Mesenteric fat pad (tissue), 1 donor: ENCODE data around the gene TEDC2. TPM values are rescaled to one million over a fixed set of nuclear protein-coding genes. Genes with fewer than 3 reads are reported as not detected.
A peak's percentile ranks its signal among the peaks of the same experiment; 100 is the strongest.

Source experiments
- DNase-seq: peaks from one replicate; pipeline ENCODE4 v3.0.0-alpha.2; 2020; ENCODE audit warnings: low spot score
- total RNA-seq: library from RNA; stranded (reverse); fragmentation: NEBNext Ultra II Directional; extraction: Animal tissue kit (Norgen Biotek cat#: 25700); gene quantifications from one replicate; pipeline ENCODE4 v1.2.1, GENCODE V29; 2021
- donor health status: DM: yes; HTN: yes; CAD: no.

Gene TEDC2
- total RNA-seq, 1 donor from 2014 or later, result not detected

DNA sequence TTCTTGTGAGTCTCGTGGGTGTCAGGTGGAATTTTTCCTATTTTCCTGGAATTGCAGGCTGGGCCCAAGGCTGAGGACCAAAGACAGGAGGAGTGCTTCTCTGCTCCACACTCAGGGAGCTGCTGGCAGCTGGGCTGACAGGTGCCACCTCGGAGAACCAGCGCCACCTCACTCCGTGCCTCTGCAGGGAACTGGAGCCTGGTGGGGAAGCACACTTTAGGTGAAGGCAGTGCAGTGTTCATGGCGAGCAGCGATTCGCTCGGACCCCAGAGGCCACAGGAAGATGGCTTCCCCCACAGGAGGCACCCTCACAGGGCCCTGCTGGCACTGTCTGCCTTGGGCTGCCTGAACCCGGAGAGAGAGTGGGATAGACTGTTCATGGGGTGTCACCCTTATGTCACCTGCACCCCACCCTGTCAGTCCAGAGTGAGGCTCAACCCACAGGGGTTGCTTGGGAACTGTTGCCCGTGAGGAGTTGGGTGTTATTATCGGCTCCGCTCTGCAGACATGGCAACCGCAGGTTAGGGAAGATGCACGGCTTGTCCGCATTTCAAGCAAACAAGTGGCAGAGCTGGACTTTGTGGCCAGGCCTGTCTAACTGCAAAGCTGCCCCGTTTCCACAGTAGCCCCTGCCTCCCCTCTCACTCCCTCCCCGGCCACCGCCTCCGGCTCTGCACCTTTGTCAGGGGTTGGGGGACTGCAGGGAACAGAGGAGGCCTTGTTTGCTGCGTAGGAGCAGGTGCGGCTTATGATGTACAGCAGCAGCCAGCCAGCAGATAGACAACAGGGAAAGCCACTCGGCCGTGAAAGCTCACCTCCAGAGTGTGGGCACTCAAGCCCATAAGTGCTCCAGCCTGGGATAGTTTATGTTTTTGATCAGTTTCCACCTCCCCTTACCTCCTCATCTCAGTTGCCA lies 30.5 kb downstream of the TEDC2 start:
- DNase-seq, result no peak

DNA sequence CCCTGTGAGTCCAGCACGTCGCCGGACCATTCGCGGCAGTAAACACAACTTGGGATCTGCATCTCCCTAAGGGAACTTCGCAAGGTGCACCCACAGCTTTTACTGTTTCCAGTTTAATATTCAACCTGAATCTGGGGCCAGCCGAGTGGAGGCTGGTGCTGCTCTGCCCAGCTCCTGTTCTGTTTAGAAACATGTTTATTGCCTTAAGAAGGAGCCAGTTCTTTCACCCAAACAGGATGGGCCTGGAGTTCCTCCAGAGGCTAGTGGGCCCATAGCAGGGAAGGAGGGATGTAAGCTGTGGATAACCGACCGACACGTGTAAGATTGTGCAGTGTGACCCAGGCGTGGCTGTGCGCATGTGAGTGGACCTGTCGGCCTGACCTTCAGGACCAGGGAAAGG lies 32.4 kb downstream of the TEDC2 start:
- DNase-seq, result no peak

- DNase-seq, result no peak
Observed at GRCh38 chr16:2493605-2494004, 33.7 kb downstream of the TEDC2 start.

DNA sequence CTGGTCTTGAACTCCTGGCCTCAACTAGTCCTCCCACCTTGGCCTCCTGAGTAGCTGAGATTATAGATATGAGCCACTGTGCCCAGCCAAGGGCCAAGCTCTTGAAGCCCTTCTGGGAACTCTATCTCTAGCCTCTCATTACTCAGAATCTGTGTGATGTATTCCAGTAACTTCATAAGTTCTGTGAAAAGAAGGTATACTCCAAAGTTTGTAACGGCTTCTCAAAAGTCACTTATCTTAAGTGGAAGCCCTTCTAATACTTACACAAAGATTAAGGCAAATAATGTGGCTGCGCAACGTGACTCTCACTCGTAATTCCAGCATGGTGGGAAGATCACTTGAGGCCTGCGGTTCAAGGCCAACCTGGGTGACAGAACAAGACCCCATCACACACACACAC lies 34.7 kb downstream of the TEDC2 start:
- no peak for DNase-seq

GRCh38 chr16:2495041-2495440 lies 35.1 kb downstream of the TEDC2 start:
- DNase-seq, result no peak

DNA sequence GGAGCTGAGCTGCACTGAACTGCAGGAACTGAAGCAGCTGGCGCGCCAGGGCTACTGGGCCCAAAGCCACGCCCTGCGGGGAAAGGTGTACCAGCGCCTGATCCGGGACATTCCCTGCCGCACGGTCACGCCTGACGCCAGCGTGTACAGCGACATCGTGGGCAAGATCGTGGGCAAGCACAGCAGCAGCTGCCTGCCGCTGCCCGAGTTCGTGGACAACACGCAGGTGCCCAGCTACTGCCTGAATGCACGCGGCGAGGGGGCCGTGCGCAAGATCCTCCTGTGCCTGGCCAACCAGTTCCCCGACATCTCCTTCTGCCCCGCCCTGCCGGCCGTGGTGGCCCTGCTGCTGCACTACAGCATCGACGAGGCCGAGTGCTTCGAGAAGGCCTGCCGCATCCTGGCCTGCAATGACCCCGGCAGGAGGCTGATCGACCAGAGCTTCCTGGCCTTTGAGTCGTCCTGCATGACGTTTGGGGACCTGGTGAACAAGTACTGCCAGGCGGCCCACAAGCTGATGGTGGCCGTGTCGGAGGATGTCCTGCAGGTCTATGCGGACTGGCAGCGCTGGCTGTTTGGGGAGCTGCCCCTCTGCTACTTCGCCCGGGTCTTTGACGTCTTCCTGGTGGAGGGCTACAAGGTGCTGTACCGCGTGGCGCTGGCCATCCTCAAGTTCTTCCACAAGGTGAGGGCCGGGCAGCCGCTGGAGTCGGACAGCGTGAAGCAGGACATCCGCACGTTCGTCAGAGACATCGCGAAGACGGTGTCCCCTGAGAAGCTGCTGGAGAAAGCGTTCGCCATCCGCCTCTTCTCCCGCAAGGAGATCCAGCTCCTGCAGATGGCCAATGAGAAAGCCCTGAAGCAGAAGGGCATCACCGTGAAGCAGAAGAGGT lies 36.6 kb downstream of the TEDC2 start:
- DNase-seq, result no peak

- no peak for DNase-seq
Observed at GRCh38 chr16:2497116-2497630, 37.3 kb downstream of the TEDC2 start.

GRCh38 chr16:2497695-2498484 lies 38.0 kb downstream of the TEDC2 start:
- DNase-seq, result no peak

DNA sequence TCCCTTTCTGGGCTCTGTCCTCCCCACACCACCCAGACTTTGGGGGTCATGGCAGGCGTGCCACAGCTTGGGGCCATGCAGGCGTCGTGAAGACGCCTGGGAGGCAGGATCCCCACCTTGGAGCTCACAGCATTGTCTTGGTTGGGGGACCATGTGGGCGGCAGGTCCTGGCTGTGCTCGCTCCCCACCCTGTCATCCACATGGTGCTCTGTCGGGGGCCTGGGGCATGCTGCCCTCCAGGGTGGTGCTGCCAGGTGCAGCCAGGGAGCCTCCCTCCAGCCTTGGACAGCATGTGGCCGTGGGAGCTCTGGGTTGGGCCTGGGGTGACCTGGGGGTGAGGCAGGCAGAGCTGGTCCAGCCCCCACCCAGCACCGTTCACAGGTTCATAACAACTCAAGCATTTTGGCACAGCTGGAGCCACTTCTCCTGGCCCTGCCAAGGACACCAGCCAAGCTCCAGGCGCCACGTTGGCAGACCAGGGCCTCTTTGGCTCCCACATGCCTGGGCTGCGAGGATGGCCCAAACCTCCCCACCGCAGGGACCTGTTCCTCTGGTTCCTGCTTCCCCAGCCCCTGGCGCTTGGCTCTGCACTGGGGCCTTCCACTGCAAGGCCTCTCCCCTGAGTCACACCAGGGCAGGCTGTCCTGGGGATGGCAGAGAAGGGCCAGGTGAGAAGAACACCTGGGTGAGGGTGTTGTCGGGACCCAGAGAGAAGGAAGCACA lies 38.8 kb downstream of the TEDC2 start:
- DNase-seq, result no peak

DNA sequence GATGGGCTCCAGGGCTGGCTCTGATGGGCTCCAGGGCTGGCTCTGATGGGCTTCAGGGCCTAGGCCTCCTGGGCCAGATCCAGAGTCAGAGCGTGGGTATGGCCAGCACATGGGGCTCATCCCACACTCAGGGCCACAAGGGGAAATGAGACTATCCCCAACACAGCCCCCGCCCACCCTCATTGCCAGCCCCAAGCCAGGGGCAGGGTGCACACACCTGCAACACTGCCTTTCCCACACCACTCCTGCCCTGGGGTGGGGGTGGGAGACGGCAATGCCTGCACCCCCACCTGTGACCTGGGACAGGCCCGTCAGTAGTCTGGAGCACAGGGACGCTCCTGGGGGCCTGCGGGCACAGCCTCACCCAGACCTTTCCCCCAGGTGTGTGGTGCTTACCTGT lies 39.5 kb downstream of the TEDC2 start:
- DNase-seq, result no peak

DNA sequence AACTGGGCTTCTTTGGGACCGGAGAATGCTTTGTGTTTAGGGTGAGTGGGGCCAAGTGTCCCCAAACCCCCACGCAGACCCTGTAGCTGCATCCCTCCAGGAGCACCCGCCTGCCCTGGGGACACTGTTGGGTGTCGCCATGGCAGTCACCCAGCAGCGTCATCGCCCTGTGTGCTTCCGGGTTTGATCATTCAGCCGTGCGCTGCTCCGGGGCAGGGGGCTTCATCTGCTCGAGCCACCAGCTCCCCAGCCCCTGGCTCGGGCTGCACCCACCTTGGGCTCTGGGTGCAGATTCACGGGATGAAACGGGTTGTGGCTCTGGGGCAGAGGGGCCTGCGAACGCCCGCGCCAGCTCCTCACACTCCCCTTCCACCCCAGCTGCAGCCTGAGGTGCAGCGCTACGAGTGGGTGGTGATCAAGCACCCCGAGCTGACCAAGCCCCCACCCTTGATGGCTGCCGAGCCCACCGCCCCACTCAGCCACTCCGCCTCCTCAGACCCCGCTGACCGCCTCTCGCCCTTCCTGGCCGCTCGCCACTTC lies 40.1 kb downstream of the TEDC2 start:
- no peak for DNase-seq

DNA sequence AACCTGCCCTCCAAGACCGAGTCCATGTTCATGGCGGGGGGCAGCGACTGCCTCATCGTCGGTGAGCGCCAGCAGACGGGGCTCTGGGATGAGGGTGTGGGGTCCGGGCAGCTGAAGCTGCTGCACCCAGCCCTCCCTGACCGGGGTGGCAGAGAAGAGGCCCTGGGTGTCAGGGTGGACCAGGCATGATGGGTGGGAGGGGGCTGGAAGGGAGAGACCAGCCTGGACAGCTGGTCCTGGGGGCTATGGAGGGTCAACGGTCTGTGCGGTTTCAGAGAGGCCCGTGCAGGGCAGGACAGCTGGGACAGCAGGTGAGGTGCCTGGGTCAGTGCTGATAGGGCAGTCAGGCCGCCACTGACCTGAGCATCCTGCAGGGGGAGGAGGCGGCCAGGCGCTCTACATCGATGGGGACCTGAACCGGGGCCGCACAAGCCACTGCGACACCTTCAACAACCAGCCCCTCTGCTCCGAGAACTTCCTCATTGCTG lies 40.6 kb downstream of the TEDC2 start:
- DNase-seq, result no peak

DNA sequence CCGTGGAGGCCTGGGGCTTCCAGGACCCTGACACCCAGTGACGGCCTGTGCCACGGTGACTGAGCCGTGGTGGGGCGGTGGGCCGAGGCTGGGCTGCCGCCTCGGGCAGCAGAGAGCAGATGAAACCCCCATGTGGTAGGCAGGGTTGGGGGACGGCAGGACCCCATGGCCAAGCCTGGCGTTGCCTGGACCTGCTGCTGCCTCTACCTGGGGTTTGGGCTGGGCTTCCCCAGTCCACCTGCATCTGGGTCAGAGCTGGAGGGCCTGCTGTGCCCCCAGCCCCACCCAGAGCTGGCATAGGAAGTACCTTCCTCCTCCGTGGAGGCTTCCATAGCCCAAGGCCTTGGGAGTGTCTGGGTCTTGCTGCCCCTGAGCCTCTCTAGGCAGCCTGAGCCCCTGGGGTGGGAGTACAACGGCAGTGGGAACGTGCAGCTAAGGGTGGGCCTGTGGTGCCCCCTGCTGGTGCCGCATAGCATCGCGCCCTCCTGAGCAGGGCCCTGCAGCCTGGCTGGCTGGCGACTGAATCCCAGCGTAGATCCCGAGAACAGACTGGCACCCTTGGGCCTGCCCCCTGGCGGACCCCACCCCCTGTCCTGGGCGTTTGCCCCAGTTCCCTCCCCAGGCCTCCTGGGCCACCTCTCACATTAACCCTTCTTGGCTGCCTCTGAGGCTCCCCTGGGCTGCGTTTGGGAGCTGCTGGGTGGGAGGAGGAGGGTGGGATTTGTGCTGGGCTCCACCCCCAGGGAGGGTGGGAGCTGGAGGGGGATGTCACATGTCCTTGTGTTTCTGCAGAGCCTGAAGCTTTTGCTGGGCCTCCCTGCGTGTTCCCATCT lies 41.2 kb downstream of the TEDC2 start:
- DNase-seq, result peak; percentile 94

- no peak for DNase-seq
Observed at GRCh38 chr16:2501946-2502895, 42.3 kb downstream of the TEDC2 start.

DNA sequence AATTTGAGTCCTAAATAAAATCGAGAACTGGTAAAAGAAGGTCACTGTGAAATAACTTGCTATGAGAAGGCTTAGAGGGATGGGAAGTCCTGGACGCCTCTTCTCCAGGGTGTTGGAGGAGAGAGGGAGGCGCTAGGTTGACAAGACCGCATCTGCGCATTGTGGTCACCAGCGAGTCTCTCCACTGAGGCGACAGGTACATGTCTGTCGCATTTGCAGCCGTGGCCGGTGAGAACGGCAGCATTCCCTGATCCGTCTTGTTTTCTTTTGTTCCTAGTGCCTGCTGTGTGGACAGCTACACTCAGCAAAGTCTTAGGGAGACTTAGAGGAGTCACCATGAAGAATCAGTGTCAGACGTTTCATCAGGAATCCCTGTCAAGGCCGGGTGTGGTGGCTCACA lies 45.8 kb downstream of the TEDC2 start:
- no peak for DNase-seq

DNA sequence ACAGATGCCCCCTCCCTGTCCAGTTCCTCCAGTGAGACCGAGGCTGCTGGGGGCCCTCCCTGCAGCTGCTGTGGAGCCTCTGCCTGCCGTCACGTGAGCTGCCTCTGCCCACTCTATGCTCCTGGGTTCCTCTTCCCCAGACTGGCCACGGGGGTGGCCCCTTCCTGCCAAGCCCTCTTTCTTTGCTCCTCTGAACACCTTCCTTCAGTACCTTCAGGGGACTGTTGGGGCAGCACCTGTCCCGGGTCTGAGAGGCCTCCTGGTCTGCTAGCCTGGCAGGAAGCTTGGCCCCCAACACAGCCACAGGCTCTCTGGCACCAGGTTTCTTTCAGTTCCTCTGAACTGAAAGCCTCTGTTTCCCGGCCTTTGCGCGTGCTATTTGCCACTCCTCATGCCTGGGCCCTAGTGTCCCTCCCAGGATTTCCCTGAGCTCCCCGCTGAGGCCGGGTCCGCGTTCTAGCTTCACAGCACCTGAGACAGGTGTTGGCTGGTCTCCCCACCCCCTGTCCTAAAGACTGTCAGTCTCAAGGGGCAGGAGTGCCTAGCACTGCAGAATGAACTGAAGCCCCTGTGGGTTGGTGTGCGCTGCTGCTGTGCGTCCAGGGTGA lies 47.2 kb downstream of the TEDC2 start:
- DNase-seq, result no peak

DNA sequence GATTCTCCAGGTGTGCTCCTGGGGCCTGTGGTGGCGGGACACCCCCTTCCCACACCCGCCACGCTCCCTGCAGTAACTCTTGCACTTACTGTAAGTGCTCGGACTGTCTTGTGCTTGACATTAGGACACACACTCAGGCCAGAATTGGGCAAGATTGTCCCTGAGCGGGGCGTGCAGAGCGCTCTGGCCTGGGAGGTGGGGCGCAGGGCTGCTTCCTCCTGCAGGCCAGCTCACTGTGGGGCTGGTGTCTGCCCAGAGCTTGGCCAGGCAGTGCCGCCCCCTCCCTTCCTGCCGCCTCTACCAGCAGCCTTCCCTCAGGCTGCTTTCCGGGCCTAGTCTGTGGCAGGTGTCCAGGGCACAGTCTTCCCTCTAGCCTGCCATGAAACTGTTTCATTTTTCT lies 47.8 kb downstream of the TEDC2 start:
- no peak for DNase-seq
